K562 (cell line): Measurements from ENCODE around the gene ARNT2. TPM values are rescaled to one million over a fixed set of nuclear protein-coding genes. Genes with fewer than 3 reads are reported as not detected.

Experiments
- ATAC-seq: fragments of 200-7000 bp; cut with Tn5 transposase; 3 replicates; pipeline ENCODE4 v1.9.1; 2020; ENCODE audit warnings: moderate library complexity
- BruUV-seq: library from RNA; stranded (reverse); fragments of 400-500 nt; replicated peaks from 2 replicates; lab custom pipeline; 2021; lab: Mats Ljungman, UMichigan
- CTCF ChIA-PET: fragments of 300-600 bp; formaldehyde crosslinking; extraction: SDS; loops from one replicate; lab custom pipeline; 2021; ENCODE audit warnings: low intra/inter-chr PET ratio; lab: Yijun Ruan, JAX
- POLR2A ChIA-PET: fragments of 300-600, 350-650 bp; sonication (Branson Sonifier 250); formaldehyde crosslinking; extraction: SDS; loops from one replicate; lab custom pipeline; 2021; ENCODE audit warnings: antibody characterized with exemption, inconsistent platforms; lab: Yijun Ruan, JAX
- DNase-seq, 4 experiments: peaks; one replicate each; pipeline versions ENCODE4 v3.0.0 to v3.0.0-alpha.2; 2011 to 2018; ENCODE audit warnings: low spot score in 3 of 4, mixed read lengths in 3 of 4; ENCODE audit errors: extremely low read depth in 1 of 4
- FAIRE-seq: peaks from 2 replicates; lab custom pipeline; 2011; peaks lifted over from hg19 to GRCh38; lab: Jason Lieb, UNC
- H2AFZ ChIP-seq: 2 replicates; pipeline ENCODE4 v1.6.0; 2011; ENCODE audit warnings: low read depth, low read length, control low read depth, inconsistent platforms
- H3K27ac ChIP-seq: fragments of 200-600 bp; 3 replicates; pipeline ENCODE4 v1.8.0; 2011; ENCODE audit warnings: low read depth, mild to moderate bottlenecking, control low read depth, inconsistent platforms, low read length, moderate library complexity, mixed read lengths; ENCODE audit errors: extremely low read depth
- H3K27me3 ChIP-seq, 2 experiments: fragments of 300-600 bp in 1 of 2; 2 replicates in 1 of 2; 3 replicates in 1 of 2; pipeline versions ENCODE4 v1.6.0 to v1.8.0; 2011; ENCODE audit warnings: inconsistent platforms in 2 of 2, low read length in 2 of 2, mild to moderate bottlenecking in 1 of 2, mixed read lengths in 1 of 2, moderate library complexity in 1 of 2; ENCODE audit not compliant: control insufficient read depth in 2 of 2, insufficient read depth in 2 of 2
- H3K36me3 ChIP-seq: fragments of 300-600 bp; 3 replicates; pipeline ENCODE4 v1.8.0; 2011; ENCODE audit warnings: mild to moderate bottlenecking, low read length, inconsistent platforms; ENCODE audit not compliant: control insufficient read depth, insufficient read depth
- H3K4me1 ChIP-seq, 2 experiments: fragments of 200-600 bp in 1 of 2; replicated peaks in 1 of 2; 2 replicates in 1 of 2; 3 replicates in 1 of 2; pipeline versions ENCODE4 v1.5.1 to v1.8.0; 2011; ENCODE audit warnings: inconsistent platforms in 2 of 2, low read length in 2 of 2, mild to moderate bottlenecking in 1 of 2, mixed read lengths in 1 of 2, moderate library complexity in 1 of 2; ENCODE audit not compliant: control insufficient read depth in 2 of 2, insufficient read depth in 2 of 2
- H3K4me2 ChIP-seq: 2 replicates; pipeline ENCODE4 v1.6.1; 2011; ENCODE audit warnings: low read length, control low read depth, inconsistent platforms, mixed read lengths; ENCODE audit not compliant: insufficient read depth
- H3K4me3 ChIP-seq: fragments of 200-600 bp; sonication (generic), shearing (Covaris generic); 2 replicates; pipeline ENCODE4 v1.5.1; 2016; ENCODE audit warnings: control low read depth, inconsistent platforms
- H3K79me2 ChIP-seq: fragments of 200-600 bp; 3 replicates; pipeline ENCODE4 v1.8.0; 2011; ENCODE audit warnings: low read length, inconsistent platforms; ENCODE audit not compliant: control insufficient read depth, insufficient read depth
- H3K9ac ChIP-seq, 2 experiments: 2 replicates each; pipeline versions ENCODE4 v1.6.0 to v1.6.1; 2011; ENCODE audit warnings: low read depth in 2 of 2, low read length in 2 of 2, control low read depth in 1 of 2, inconsistent platforms in 1 of 2, mild to moderate bottlenecking in 1 of 2, mixed read lengths in 1 of 2; ENCODE audit not compliant: insufficient read depth in 1 of 2
- H3K9me1 ChIP-seq: one replicate; pipeline ENCODE4 v1.6.0; 2011; ENCODE audit warnings: inconsistent platforms, mild to moderate bottlenecking, low read length, moderate library complexity; ENCODE audit not compliant: control insufficient read depth, insufficient read depth
- H3K9me3 ChIP-seq: replicated peaks from 2 replicates; pipeline ENCODE4 v1.5.1; 2011; ENCODE audit warnings: low read depth, low read length, inconsistent platforms; ENCODE audit not compliant: control insufficient read depth, insufficient read depth
- H4K20me1 ChIP-seq: replicated peaks from 2 replicates; pipeline ENCODE4 v1.6.1; 2011; ENCODE audit warnings: low read length, inconsistent platforms, mixed read lengths; ENCODE audit not compliant: control insufficient read depth, insufficient read depth
- BCL6 ChIP-seq: fragments of 250-450 bp; sonication (Bioruptor Pico); IDR thresholded peaks from 2 replicates; pipeline ENCODE4 v1.4.0; 2020
- KDM1A ChIP-seq, 2 experiments: fragments of 450-650 bp; IDR thresholded peaks; 2 replicates each; pipeline ENCODE4 v1.6.1; 2016; ENCODE audit warnings: mild to moderate bottlenecking in 2 of 2
- PCBP2 ChIP-seq: fragments of 200-400 bp; formaldehyde crosslinking; IDR thresholded peaks from 2 replicates; pipeline ENCODE4 v1.6.1; 2018; ENCODE audit warnings: low read length, low read depth, mild to moderate bottlenecking, moderate library complexity; ENCODE audit not compliant: poor library complexity, severe bottlenecking
- POLR2G ChIP-seq: fragments of 200-400 bp; formaldehyde crosslinking; IDR thresholded peaks from 2 replicates; pipeline ENCODE4 v1.6.1; 2017; ENCODE audit warnings: low read depth, mild to moderate bottlenecking, antibody characterized with exemption, low read length, moderate library complexity
- SMARCC2 ChIP-seq: fragments of 450-650 bp; IDR thresholded peaks from 2 replicates; pipeline ENCODE4 v1.6.1; 2017; ENCODE audit warnings: antibody characterized with exemption, moderate library complexity, mild to moderate bottlenecking, low read depth
- SOX6 ChIP-seq: fragments of 450-650 bp; IDR thresholded peaks from 2 replicates; pipeline ENCODE4 v1.6.1; 2014; ENCODE audit warnings: mild to moderate bottlenecking
- U2AF1 ChIP-seq: fragments of 200-400 bp; formaldehyde crosslinking; optimal IDR thresholded peaks from 2 replicates; pipeline ENCODE3; 2017; ENCODE audit warnings: mild to moderate bottlenecking, low read depth, low read length, moderate library complexity
- WGBS: fragments of 100-300 bp; shearing (Covaris generic); methylation state at CpG from one replicate; pipeline ENCODE4 v1.1.6; 2016; ENCODE audit warnings: low coverage, mixed read lengths; ENCODE audit not compliant: insufficient coverage; ENCODE audit errors: missing lambda C conversion rate; 5-methylcytosine and 5-hydroxymethylcytosine counted together
- in situ Hi-C: fragments of 300-500 bp; cut with MboI; formaldehyde crosslinking; loops from 4 replicates; pipeline ENCODE4 v1.15.0; 2018; ENCODE audit warnings: inconsistent platforms, mixed read lengths
- intact Hi-C: fragments of 100-400 bp; cut with micrococcal nuclease; formaldehyde crosslinking; loops from 2 replicates; pipeline ENCODE4 v1.14.2; 2022
- polyA plus RNA-seq, 8 experiments: library from polyadenylated mRNA; depleted of rRNA in 4 of 8; stranded (reverse) in 5 of 8; unstranded in 3 of 8; fragments of >200 nt; fragmentation: Nextera tagmentation in 2 of 8; fragmentation: Illumina TruSeq in 1 of 8; extraction: Ambion mirVana in 2 of 8; extraction: Trizol in 1 of 8; gene quantifications; 2 replicates each; pipeline versions ENCODE4 v1.2.1 to v1.2.3, GENCODE V29; 2011 to 2014; ENCODE audit warnings: inconsistent platforms in 1 of 8, missing spikeins in 1 of 8
- total RNA-seq, 7 experiments: library from RNA; depleted of rRNA in 6 of 7; stranded (reverse); fragments of >200 nt in 6 of 7; fragmentation: Illumina TruSeq in 2 of 7; extraction: Trizol in 2 of 7; gene quantifications; 2 replicates each; pipeline versions ENCODE4 v1.2.1 to v1.2.3, GENCODE V29; 2011 to 2021; ENCODE audit warnings: low replicate concordance in 1 of 7
- TF ChIP-seq, protein P1 (sequence below): fragments of 450-650 bp; formaldehyde crosslinking; IDR thresholded peaks from 2 replicates; pipeline ENCODE4 v1.4.0; 2020; ENCODE audit warnings: mild to moderate bottlenecking, mixed read lengths
- TF ChIP-seq, protein P2 (sequence below): fragments of 200-800 bp; sonication (Bioruptor generic); IDR thresholded peaks from 2 replicates; pipeline ENCODE4 v1.6.1; 2016; ENCODE audit warnings: missing genetic modification characterization, missing compliant biosample characterization
- TF ChIP-seq, protein P3 (sequence below): fragments of 250-450 bp; sonication (Bioruptor Pico); IDR thresholded peaks from 2 replicates; pipeline ENCODE4 v1.8.0; 2022; ENCODE audit warnings: inconsistent platforms

Gene ARNT2
- total and polyA plus RNA-seq, 9 of the 15 experiments (the other 6 are each of a cell fraction or from before 2014, with no cell fraction given): 0.01 TPM; not detected in 8

DNA sequence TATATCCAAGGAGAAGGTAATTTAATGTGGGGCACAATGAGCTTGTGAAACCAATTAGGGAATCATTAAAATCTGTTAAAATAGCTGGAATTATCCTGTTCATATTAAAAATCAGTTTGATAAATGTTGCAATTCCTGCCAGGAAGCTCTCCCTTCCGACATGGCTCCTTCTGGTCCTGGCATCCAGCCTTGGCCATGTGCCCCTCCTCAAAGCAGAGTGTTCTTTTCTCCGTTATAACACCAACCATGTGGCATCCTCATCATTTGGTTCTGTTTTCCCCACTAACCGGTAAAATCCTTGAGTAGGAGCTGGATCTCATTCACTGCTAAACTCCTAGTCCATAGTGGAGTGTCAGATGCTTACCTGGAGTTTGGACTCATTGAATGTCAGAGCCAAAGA lies 127.2 kb downstream of the ARNT2 start:
- WGBS: 3% methylated on average over 3 of the region's 3 CpGs
- Histone ChIP-seq H3K9ac (no peak overlapping the region), H2AFZ (no peak overlapping the region), H3K9me3 (no peaks in the 10 kb centered on the region)
- TF ChIP-seq BCL6 (CRISPR knock-in tag): no peak
- TF ChIP-seq SOX6: no peak
- TF ChIP-seq U2AF1: no peak
- TF ChIP-seq POLR2G: no peak
- TF ChIP-seq, protein P1, sequence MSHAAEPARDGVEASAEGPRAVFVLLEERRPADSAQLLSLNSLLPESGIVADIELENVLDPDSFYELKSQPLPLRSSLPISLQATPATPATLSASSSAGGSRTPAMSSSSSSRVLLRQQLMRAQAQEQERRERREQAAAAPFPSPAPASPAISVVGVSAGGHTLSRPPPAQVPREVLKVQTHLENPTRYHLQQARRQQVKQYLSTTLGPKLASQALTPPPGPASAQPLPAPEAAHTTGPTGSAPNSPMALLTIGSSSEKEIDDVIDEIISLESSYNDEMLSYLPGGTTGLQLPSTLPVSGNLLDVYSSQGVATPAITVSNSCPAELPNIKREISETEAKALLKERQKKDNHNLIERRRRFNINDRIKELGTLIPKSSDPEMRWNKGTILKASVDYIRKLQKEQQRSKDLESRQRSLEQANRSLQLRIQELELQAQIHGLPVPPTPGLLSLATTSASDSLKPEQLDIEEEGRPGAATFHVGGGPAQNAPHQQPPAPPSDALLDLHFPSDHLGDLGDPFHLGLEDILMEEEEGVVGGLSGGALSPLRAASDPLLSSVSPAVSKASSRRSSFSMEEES (CRISPR knock-in tag): no peak
- no peak for TF ChIP-seq SMARCC2
- no peak for TF ChIP-seq PCBP2
- TF ChIP-seq, protein P2, sequence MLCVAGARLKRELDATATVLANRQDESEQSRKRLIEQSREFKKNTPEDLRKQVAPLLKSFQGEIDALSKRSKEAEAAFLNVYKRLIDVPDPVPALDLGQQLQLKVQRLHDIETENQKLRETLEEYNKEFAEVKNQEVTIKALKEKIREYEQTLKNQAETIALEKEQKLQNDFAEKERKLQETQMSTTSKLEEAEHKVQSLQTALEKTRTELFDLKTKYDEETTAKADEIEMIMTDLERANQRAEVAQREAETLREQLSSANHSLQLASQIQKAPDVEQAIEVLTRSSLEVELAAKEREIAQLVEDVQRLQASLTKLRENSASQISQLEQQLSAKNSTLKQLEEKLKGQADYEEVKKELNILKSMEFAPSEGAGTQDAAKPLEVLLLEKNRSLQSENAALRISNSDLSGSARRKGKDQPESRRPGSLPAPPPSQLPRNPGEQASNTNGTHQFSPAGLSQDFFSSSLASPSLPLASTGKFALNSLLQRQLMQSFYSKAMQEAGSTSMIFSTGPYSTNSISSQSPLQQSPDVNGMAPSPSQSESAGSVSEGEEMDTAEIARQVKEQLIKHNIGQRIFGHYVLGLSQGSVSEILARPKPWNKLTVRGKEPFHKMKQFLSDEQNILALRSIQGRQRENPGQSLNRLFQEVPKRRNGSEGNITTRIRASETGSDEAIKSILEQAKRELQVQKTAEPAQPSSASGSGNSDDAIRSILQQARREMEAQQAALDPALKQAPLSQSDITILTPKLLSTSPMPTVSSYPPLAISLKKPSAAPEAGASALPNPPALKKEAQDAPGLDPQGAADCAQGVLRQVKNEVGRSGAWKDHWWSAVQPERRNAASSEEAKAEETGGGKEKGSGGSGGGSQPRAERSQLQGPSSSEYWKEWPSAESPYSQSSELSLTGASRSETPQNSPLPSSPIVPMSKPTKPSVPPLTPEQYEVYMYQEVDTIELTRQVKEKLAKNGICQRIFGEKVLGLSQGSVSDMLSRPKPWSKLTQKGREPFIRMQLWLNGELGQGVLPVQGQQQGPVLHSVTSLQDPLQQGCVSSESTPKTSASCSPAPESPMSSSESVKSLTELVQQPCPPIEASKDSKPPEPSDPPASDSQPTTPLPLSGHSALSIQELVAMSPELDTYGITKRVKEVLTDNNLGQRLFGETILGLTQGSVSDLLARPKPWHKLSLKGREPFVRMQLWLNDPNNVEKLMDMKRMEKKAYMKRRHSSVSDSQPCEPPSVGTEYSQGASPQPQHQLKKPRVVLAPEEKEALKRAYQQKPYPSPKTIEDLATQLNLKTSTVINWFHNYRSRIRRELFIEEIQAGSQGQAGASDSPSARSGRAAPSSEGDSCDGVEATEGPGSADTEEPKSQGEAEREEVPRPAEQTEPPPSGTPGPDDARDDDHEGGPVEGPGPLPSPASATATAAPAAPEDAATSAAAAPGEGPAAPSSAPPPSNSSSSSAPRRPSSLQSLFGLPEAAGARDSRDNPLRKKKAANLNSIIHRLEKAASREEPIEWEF (CRISPR knock-in tag): no peak
- TF ChIP-seq, protein P3, sequence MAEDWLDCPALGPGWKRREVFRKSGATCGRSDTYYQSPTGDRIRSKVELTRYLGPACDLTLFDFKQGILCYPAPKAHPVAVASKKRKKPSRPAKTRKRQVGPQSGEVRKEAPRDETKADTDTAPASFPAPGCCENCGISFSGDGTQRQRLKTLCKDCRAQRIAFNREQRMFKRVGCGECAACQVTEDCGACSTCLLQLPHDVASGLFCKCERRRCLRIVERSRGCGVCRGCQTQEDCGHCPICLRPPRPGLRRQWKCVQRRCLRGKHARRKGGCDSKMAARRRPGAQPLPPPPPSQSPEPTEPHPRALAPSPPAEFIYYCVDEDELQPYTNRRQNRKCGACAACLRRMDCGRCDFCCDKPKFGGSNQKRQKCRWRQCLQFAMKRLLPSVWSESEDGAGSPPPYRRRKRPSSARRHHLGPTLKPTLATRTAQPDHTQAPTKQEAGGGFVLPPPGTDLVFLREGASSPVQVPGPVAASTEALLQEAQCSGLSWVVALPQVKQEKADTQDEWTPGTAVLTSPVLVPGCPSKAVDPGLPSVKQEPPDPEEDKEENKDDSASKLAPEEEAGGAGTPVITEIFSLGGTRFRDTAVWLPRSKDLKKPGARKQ: no peak
- no peak for TF ChIP-seq KDM1A (IDR thresholded peaks at IDR 0.05)
- TF ChIP-seq, all 486 proteins: peak for 0
- no TSS peak for BruUV-seq
- FAIRE-seq (no peak), ATAC-seq (no peak), DNase-seq (no peak)
- Histone ChIP-seq H3K4me2 (no peak overlapping the region), H3K4me3 (no peak overlapping the region), H4K20me1 (no peaks in the 10 kb centered on the region), H3K9me1 (no peaks in the 10 kb centered on the region), H3K36me3 (no peaks in the 10 kb centered on the region), H3K27ac (no peak overlapping the region), H3K4me1 (no peaks in the 10 kb centered on the region), H3K79me2 (no peaks in the 10 kb centered on the region), H3K27me3 (no peaks in the 10 kb centered on the region; a peak in 1 of 5 replicates)
- ChIA-PET POLR2A (no interaction called here), CTCF (no interaction called here)
- intact Hi-C loops: no loop called here
- in situ Hi-C loops: no loop called here
